Thyroid gland (tissue), 4 donors: ENCODE results near the gene IRF9. TPM values are rescaled to one million over a fixed set of nuclear protein-coding genes. Genes with fewer than 3 reads are reported as not detected.

Source experiments
- DNase-seq, 2 donors: peaks; one replicate each; pipeline ENCODE4 v3.0.0-alpha.2; 2019
- H3K27ac ChIP-seq, 3 donors: fragments of 200-600 bp; sonication (generic); 1 replicate in 2 of 3; 2 replicates in 1 of 3; pipeline ENCODE4 v1.5.1; 2016 to 2019; ENCODE audit warnings: mild to moderate bottlenecking in 1 of 3, moderate library complexity in 1 of 3
- H3K27me3 ChIP-seq: fragments of 200-600 bp; sonication (generic); one replicate; pipeline ENCODE4 v1.5.1; 2019
- H3K36me3 ChIP-seq, 2 donors: fragments of 200-600 bp; sonication (generic); one replicate each; pipeline ENCODE4 v1.5.1; 2016 to 2019
- H3K4me1 ChIP-seq, 2 donors: fragments of 200-600 bp; sonication (generic); one replicate each; pipeline ENCODE4 v1.5.1; 2017 to 2019
- H3K4me3 ChIP-seq, 3 donors: fragments of 200-600 bp; sonication (generic); replicated peaks in 1 of 3; 1 replicate in 2 of 3; 2 replicates in 1 of 3; pipeline ENCODE4 v1.5.1; 2016; ENCODE audit warnings: mild to moderate bottlenecking in 1 of 3
- H3K9me3 ChIP-seq: fragments of 200-600 bp; sonication (generic); one replicate; pipeline ENCODE4 v1.5.1; 2017
- POLR2A ChIP-seq, 2 donors: fragments of 450-650 bp; IDR thresholded peaks; one replicate each; pipeline ENCODE4 v1.6.1; 2017; ENCODE audit warnings: antibody characterized with exemption in 2 of 2, mild to moderate bottlenecking in 2 of 2, moderate library complexity in 1 of 2
- WGBS, 2 donors: methylation state at CpG; one replicate each; pipeline ENCODE4 v1.1.5; 2017; 5-methylcytosine and 5-hydroxymethylcytosine counted together
- intact Hi-C: fragments of 100-400 bp; cut with DNase I; formaldehyde crosslinking; loops from one replicate; pipeline ENCODE4 v1.15.1; 2023
- total RNA-seq, 4 donors: library from RNA; depleted of rRNA; stranded (reverse); fragments of >200 nt; gene quantifications; one replicate each; pipeline ENCODE4 v1.2.3, GENCODE V29; 2016
- TF ChIP-seq, protein P1 (sequence below), 6 experiments: fragments of 200-600 bp in 3 of 6; fragments of 450-650 bp in 3 of 6; sonication (generic) in 3 of 6; IDR thresholded peaks; one replicate each; pipeline ENCODE4 v1.5.1; 2016 to 2019; ENCODE audit warnings: antibody characterized with exemption in 6 of 6, mild to moderate bottlenecking in 2 of 6, inconsistent platforms in 1 of 6, moderate library complexity in 1 of 6

The IRF9 gene
- total RNA-seq, 4 donors from 2014 or later, result 55.1 to 92.3 (median 70.0) TPM

DNA sequence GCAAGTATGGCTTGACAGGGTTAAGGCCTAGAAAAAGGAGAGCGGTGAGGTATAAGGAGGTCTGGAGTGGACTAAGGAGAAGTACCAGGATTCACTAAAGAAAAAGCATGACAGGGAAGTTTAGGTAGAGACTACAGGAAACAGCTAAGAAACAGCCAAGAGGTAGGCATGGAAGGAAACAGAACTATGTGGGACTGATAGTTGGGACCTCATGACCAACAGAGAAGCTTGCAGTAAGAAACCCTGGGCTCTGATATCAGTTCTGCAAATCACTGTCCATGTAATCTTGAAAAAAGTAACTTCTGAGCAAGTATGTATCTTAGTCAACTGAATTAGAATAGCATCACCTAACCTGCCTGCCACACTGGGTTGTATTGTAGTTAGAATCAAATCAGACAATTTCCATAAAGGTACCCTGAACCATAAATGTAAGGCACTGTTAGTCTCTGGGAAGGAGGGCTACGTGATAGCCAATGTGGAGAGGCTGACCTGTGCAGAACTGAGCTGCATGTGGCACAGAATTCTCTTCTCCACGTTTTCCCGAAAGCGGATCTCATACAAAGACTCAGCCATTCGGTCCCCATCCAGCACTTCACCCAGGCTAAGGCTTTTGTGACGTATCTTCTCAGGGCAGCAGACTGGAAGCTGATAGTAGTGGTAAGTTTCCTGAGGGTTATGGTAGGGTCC lies 33.3 kb downstream of the IRF9 start:
- TF ChIP-seq, protein P1, sequence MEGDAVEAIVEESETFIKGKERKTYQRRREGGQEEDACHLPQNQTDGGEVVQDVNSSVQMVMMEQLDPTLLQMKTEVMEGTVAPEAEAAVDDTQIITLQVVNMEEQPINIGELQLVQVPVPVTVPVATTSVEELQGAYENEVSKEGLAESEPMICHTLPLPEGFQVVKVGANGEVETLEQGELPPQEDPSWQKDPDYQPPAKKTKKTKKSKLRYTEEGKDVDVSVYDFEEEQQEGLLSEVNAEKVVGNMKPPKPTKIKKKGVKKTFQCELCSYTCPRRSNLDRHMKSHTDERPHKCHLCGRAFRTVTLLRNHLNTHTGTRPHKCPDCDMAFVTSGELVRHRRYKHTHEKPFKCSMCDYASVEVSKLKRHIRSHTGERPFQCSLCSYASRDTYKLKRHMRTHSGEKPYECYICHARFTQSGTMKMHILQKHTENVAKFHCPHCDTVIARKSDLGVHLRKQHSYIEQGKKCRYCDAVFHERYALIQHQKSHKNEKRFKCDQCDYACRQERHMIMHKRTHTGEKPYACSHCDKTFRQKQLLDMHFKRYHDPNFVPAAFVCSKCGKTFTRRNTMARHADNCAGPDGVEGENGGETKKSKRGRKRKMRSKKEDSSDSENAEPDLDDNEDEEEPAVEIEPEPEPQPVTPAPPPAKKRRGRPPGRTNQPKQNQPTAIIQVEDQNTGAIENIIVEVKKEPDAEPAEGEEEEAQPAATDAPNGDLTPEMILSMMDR (IDR thresholded peaks at IDR 0.05), result no peak
- no peak for TF ChIP-seq POLR2A (IDR thresholded peaks at IDR 0.05)
- H3K36me3 ChIP-seq, result peaks cover 11 to 17% of the 10 kb centered on the region in 2 donors
- peak overlapping the region in 2 of 3 donors; percentile 94 to 100 for H3K4me3 ChIP-seq
- no peaks in the 10 kb centered on the region for H3K27me3 ChIP-seq
- 83 to 87% methylated on average over 7 of the region's 7 CpGs for WGBS, 2 donors
- no peaks in the 10 kb centered on the region for H3K9me3 ChIP-seq
- H3K27ac ChIP-seq, result peak overlapping the region in 2 of 3 donors; percentile 94 to 98
- DNase-seq, result no peak
- intact Hi-C loops, result no loop called here
- H3K4me1 ChIP-seq, result peaks cover 17 to 31% of the 10 kb centered on the region in 2 donors

DNA sequence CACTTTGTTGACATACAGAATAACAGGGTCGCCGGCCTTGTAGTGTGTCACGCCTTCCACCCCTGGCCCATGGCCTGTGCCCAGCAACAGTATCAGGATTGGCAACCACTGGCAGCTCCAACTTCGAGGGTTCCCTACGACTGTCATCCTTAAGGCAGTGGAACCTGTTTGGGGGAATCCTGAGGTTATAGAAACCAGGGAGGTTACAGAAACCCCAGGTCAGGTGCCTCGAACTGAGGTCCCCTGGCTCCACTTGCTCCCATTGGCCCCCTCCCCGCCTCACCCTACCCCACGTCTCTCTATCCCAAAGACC lies 33.8 kb downstream of the IRF9 start:
- Histone ChIP-seq H3K4me1 (peaks cover 17 to 31% of the 10 kb centered on the region in 2 donors), H3K4me3 (peak overlapping the region in 2 of 3 donors; percentile 94 to 100), H3K9me3 (no peaks in the 10 kb centered on the region), H3K36me3 (peaks cover 11 to 17% of the 10 kb centered on the region in 2 donors), H3K27me3 (no peaks in the 10 kb centered on the region), H3K27ac (peak overlapping the region; percentile 94 to 100 (median 98))
- TF ChIP-seq POLR2A (IDR thresholded peaks at IDR 0.05), result no peak
- TF ChIP-seq, protein P1 (IDR thresholded peaks at IDR 0.05), result no peak
- WGBS, 2 donors, result 40 to 62% methylated on average over 7 of the region's 8 CpGs
- intact Hi-C loops, result no loop called here
- DNase-seq, result no peak

DNA sequence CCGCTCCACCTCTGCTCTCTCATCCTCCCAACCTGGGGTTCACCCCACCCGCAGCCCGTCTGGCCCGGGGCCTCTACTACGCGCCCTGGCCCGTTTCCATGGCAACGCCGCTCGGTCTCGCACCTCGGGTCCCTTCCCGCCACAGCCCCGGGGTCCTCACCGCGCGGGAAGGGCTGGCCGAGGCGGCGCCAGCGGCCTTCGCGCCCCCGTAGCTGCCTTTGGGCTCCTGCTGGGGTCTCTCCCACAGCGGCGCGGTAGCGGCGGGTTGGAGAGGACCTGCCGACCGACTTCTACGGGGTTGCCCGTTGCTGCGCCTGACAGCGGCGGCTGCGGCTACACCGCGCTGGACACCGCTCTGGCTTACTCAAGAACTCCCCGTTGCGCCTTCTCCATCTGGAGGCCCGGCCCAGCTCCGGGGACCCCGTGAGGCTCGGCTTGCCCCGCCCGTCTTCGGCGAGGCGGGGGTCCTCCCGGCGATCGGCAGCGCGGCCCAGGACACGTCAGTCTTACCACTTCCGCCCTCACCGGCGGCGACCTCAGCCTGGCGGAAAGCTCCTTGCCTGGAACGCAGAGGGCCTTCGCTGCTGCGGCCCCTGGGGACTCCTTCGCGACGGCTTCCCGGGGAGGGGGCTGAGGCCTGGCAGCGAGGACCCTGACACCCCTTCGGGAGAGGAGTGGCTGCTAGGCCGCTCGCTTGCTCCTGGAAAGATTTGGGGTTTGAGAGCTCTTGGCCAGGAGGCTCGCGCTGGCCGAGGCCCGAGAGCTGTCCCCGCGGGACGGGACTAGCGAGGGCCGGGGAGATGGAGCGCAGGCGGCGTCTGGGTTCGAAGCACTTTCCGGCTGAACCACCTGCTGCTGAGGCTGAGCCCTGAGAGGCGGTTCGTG lies 34.4 kb downstream of the IRF9 start, which contains the start of gene TM9SF1:
TM9SF1 (minus strand) TSS at position 256 of the 885 bp plus-strand sequence. CDS start 422 bp downstream, outside the sequence.
- peak in 1 of 2 donors; percentile 78 for TF ChIP-seq POLR2A (IDR thresholded peaks at IDR 0.05)
- TF ChIP-seq, protein P1 (IDR thresholded peaks at IDR 0.05), result peak in 1 of 6 experiments; percentile 7
- H3K27ac ChIP-seq, result peak within 1 kb of the TSS; percentile 94 to 100 (median 98)
- DNase-seq, result peak; percentile 86 to 89
- H3K9me3 ChIP-seq, result no peaks in the 10 kb centered on the region
- intact Hi-C loops, result no loop called here
- peaks cover 17 to 31% of the 10 kb centered on the region in 2 donors for H3K4me1 ChIP-seq
- WGBS, 2 donors, result 1% methylated on average over 11 to 32 of the region's 89 CpGs
- peaks cover 11 to 17% of the 10 kb centered on the region in 2 donors for H3K36me3 ChIP-seq
- peak within 1 kb of the TSS; percentile 81 to 100 (median 94) for H3K4me3 ChIP-seq
- H3K27me3 ChIP-seq, result no peaks in the 10 kb centered on the region

DNA sequence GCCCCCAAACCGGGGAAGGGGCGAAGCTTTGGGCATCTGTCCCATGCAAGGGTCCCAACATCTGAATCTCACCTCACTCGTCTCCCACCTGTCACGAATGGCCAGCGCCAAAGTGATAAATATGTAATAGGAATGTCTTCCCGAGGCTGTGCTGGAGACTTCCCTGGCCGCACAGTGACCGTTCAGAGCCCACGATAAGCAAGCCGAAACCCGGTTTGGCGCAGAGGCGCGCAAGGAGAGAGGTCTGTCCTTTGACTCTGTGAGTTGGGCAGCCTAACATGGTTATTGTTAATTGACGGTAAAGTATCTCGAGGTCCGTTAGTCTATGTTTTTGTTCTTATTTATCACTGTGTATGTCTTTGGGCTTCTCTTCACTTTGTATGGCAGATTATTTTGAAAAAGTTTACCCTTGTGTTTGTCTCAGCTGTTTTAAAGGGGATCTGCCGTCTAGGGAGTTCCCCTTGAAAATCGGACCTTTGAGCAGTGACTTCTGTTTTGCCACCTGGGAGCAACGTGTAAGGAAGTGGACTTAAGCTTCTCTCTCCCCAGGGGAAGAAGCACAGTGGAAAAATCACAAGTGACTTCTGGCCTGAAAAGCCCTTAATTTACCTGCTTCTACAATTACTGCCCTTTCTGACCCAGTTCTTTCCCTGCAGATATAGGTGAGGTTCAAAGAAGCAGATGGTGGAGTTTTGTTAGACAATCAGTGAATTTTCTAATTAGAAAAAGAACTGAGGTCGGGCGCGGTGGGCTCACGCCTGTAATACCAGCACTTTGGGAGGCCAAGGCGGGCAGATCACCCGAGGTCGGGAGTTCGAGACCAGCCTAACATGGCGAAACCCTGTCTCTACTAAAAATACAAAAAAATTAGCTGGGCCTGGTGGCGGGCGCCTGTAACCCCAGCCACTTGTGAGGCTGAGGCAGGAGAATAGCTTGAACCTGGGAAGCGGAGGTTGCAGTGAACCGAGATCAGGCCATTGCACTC lies 35.3 kb downstream of the IRF9 start:
- WGBS, 2 donors, result 35 to 37% methylated on average over 32 to 33 of the region's 33 CpGs
- Histone ChIP-seq H3K27ac (peak overlapping the region; percentile 94 to 100 (median 98)), H3K36me3 (peaks cover 11 to 16% of the 10 kb centered on the region in 2 donors), H3K4me3 (peak overlapping the region; percentile 81 to 100 (median 94)), H3K9me3 (no peaks in the 10 kb centered on the region), H3K4me1 (peaks cover 17 to 31% of the 10 kb centered on the region in 2 donors), H3K27me3 (no peaks in the 10 kb centered on the region)
- intact Hi-C loops, result no loop called here
- DNase-seq, result peak in 1 of 2 donors; percentile 15
- no peak for TF ChIP-seq POLR2A (IDR thresholded peaks at IDR 0.05)
- TF ChIP-seq, protein P1 (IDR thresholded peaks at IDR 0.05), result no peak
